Calu3 (cell line): ENCODE results near the gene CTNNA2. TPM values are rescaled to one million over a fixed set of nuclear protein-coding genes. Genes with fewer than 3 reads are reported as not detected.

Source experiments
- BruUV-seq: library from RNA; stranded (reverse); fragments of 400-500 nt; replicated peaks from 2 replicates; lab custom pipeline; 2021; lab: Mats Ljungman, UMichigan
- CTCF ChIA-PET: fragments of 300-600 bp; sonication (Branson Sonifier 250); formaldehyde crosslinking; loops from one replicate; lab custom pipeline; 2022; ENCODE audit warnings: antibody characterized with exemption; lab: Charles Lee
- DNase-seq: peaks from one replicate; pipeline ENCODE4 v3.0.0; 2022
- H3K27ac Mint-ChIP-seq: one replicate; pipeline ENCODE4 v1.8.0; 2022; ENCODE audit warnings: mixed read lengths; ENCODE audit not compliant: unreplicated experiment
- H3K27me3 Mint-ChIP-seq: one replicate; pipeline ENCODE4 v1.8.0; 2022; ENCODE audit warnings: mixed read lengths; ENCODE audit not compliant: unreplicated experiment
- H3K36me3 Mint-ChIP-seq: one replicate; pipeline ENCODE4 v1.8.0; 2022; ENCODE audit warnings: mild to moderate bottlenecking, moderate library complexity, mixed read lengths; ENCODE audit not compliant: insufficient read depth, unreplicated experiment
- H3K4me1 Mint-ChIP-seq: one replicate; pipeline ENCODE4 v1.8.0; 2022; ENCODE audit warnings: mild to moderate bottlenecking, low read depth, mixed read lengths; ENCODE audit not compliant: unreplicated experiment
- H3K4me3 Mint-ChIP-seq: one replicate; pipeline ENCODE4 v1.8.0; 2022; ENCODE audit warnings: mild to moderate bottlenecking, low read depth, moderate library complexity, mixed read lengths; ENCODE audit not compliant: unreplicated experiment
- H3K9me3 Mint-ChIP-seq: one replicate; pipeline ENCODE4 v1.8.0; 2022; ENCODE audit warnings: low read depth, mixed read lengths; ENCODE audit not compliant: unreplicated experiment
- intact Hi-C: fragments of 100-400 bp; cut with micrococcal nuclease; formaldehyde crosslinking; loops from one replicate; pipeline ENCODE4 v1.10.0; 2022; ENCODE audit not compliant: unreplicated experiment
- total RNA-seq: library from RNA; stranded (reverse); gene quantifications from 2 replicates; pipeline ENCODE4 v1.2.3, GENCODE V29; 2022
- TF ChIP-seq, protein P1 (sequence below): fragments of 200-600 bp; IDR thresholded peaks from one replicate; pipeline ENCODE4 v1.8.0; 2022; ENCODE audit warnings: antibody characterized with exemption; ENCODE audit not compliant: unreplicated experiment

Gene CTNNA2
- total RNA-seq, 1 experiment from 2014 or later, result not detected

DNA sequence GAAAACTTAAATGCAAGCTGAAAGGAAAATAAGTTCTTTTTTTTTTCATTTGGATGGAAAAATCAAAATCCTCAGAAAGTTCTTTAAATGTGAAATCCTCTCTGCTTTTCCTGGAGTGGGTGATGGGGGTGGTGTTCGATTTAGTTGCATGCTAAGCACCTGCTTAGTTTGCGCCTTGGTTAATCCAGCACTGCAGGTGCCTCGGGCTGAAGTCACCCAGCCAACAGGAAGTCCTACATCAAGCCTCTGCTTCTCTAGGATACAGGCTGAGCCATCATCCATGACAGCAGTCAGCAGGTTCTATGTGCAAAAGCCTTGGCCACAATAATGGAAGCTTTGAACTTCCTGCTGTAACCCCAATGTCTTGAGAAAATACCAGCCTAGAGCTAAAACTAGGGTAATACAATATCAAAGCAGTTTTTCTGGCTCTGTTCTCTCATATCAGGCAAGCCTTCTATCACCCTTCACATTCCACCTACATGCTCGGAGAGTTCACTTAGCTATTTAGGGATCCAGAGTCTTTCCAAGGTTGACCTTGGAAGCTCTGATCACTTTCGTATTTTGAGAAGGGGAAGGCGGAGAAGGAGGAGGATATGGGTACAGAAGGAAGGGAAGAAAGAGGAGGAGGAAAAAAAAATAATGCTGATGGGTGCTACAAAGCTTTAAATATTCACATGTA is 907.8 kb downstream of the CTNNA2 start:
- no TSS peak for BruUV-seq
- Mint-ChIP-seq H3K36me3 (no peaks in the 10 kb centered on the region), H3K4me3 (no peak overlapping the region), H3K27ac (no peak overlapping the region), H3K9me3 (peaks cover 12% of the 10 kb centered on the region), H3K27me3 (no peaks in the 10 kb centered on the region), H3K4me1 (no peaks in the 10 kb centered on the region)
- CTCF ChIA-PET, result no interaction called here
- intact Hi-C loops, result no loop called here
- DNase-seq, result no peak
- TF ChIP-seq, protein P1, sequence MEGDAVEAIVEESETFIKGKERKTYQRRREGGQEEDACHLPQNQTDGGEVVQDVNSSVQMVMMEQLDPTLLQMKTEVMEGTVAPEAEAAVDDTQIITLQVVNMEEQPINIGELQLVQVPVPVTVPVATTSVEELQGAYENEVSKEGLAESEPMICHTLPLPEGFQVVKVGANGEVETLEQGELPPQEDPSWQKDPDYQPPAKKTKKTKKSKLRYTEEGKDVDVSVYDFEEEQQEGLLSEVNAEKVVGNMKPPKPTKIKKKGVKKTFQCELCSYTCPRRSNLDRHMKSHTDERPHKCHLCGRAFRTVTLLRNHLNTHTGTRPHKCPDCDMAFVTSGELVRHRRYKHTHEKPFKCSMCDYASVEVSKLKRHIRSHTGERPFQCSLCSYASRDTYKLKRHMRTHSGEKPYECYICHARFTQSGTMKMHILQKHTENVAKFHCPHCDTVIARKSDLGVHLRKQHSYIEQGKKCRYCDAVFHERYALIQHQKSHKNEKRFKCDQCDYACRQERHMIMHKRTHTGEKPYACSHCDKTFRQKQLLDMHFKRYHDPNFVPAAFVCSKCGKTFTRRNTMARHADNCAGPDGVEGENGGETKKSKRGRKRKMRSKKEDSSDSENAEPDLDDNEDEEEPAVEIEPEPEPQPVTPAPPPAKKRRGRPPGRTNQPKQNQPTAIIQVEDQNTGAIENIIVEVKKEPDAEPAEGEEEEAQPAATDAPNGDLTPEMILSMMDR, result no peak

DNA sequence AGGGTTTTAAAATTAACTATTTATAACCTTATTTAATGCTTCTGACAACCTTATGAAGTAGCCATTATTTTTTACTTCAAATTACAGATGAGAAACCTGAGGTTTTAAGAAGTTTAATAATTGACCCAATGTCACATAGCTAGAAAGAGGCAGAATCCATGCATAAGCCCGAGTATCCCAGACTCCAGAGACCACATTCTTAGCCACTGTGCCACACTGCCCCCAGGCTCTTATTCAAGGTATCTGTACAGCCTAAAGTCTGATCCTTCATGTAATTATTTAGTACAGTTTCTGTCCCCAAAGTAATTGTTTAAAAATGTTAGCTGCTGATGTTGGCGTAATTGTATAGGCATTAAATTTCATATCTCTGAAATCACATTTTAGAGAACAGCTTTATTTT is 916.4 kb downstream of the CTNNA2 start:
- Mint-ChIP-seq H3K27me3 (no peaks in the 10 kb centered on the region), H3K36me3 (no peaks in the 10 kb centered on the region), H3K4me3 (no peak overlapping the region), H3K4me1 (no peaks in the 10 kb centered on the region), H3K9me3 (peaks cover 15% of the 10 kb centered on the region), H3K27ac (no peak overlapping the region)
- intact Hi-C loops, result no loop called here
- no TSS peak for BruUV-seq
- TF ChIP-seq, protein P1, result no peak
- DNase-seq, result no peak
- CTCF ChIA-PET, result no interaction called here

DNA sequence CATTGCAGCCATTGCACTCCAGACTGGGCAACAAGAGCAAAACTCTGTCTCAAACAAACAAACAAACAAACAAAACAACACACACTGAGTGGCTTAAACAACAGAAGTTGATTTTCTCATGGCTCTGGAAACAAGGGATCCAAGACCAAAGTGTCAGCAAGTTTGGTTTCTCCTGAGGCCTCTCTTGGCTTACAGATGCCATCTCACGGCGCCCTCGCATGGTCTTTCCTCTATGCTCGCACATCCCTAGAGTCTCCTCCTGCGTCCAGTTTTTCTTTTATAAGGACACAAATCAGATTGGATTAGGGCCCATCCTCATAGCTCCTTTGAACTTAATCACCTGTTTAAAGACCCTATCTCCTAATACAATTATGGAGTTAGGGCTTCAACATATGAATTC is 925.1 kb downstream of the CTNNA2 start:
- no TSS peak for BruUV-seq
- Mint-ChIP-seq H3K27ac (no peak overlapping the region), H3K4me3 (no peak overlapping the region), H3K4me1 (no peaks in the 10 kb centered on the region), H3K36me3 (no peaks in the 10 kb centered on the region), H3K27me3 (no peaks in the 10 kb centered on the region), H3K9me3 (peaks cover 10% of the 10 kb centered on the region)
- no peak for DNase-seq
- CTCF ChIA-PET, result no interaction called here
- intact Hi-C loops, result no loop called here
- TF ChIP-seq, protein P1, result no peak

DNA sequence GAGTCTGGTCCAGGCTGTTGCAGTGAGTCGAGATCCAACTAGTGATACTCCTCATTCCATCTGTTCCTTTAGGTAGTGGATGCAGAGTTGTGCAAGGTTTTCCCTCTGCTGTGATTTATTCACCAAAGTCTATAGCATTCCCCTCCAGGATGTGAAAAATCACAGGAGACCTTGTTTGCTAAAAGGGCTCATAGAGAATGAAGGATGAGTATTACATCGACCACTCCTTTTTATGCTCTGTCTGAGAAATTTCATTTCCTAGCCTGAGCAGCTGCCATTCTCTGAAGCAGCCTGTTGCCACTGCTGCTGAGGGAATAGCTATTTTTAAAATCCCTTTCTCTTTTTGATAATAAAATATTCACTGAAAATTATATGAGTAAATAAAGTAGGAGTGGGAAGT is 925.8 kb downstream of the CTNNA2 start:
- Mint-ChIP-seq H3K4me1 (no peaks in the 10 kb centered on the region), H3K27ac (no peak overlapping the region), H3K27me3 (no peaks in the 10 kb centered on the region), H3K4me3 (no peak overlapping the region), H3K36me3 (no peaks in the 10 kb centered on the region), H3K9me3 (peaks cover 7% of the 10 kb centered on the region)
- DNase-seq, result no peak
- intact Hi-C loops, result no loop called here
- no TSS peak for BruUV-seq
- CTCF ChIA-PET, result no interaction called here
- TF ChIP-seq, protein P1, result no peak
